ENCODE results near the gene PODXL2. TPM values are rescaled to one million over a fixed set of nuclear protein-coding genes. Genes with fewer than 3 reads are reported as not detected.

PODXL2 gene
- total RNA-seq, 1 experiment from 2014 or later, result 15.3 TPM

DNA sequence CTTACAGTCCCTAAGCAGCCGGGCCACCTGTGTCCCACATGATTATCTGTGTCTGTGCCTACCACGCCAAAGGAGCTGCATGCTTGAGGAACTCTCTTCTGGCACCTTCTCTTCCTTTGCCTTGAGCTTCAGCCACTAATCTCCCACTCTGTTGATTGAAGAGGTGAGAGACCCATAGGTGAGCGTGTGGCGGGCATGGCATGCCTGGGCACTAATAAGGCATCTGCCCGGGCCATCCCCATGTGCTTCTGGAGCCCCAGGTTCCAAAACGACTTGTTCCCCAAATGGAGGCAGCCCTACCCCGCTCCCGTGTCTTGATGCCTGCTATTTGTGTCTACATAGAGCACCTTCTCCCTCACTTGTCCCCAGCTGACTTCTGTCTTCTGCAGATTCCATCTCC is 17.7 kb upstream of the PODXL2 start:
- Histone ChIP-seq H3K27ac (ENCODE audit: low read length) (no peak overlapping the region), H3K4me1 (ENCODE audit: control insufficient read depth, insufficient read depth, low read length) (no peaks in the 10 kb centered on the region), H3K27me3 (ENCODE audit: control insufficient read depth, insufficient read depth, low read length) (no peaks in the 10 kb centered on the region), H3K9me3 (ENCODE audit: control insufficient read depth, insufficient read depth, low read depth, low read length) (no peaks in the 10 kb centered on the region), H3K36me3 (ENCODE audit: control insufficient read depth, insufficient read depth, low read length) (peaks cover 10% of the 10 kb centered on the region), H3K4me3 (ENCODE audit: low read depth in 2 of 2, low read length in 2 of 2) (no peak overlapping the region)
- POLR2A ChIA-PET, result interaction anchor here (0.6 kb wide), 1 partner anchor 71 kb away, joined by 3 read pairs; no protein-coding TSS in a partner anchor
- no TSS peak for BruUV-seq (replicated peaks)
- CTCF ChIA-PET, result interaction anchor here (0.6 kb wide), 1 partner anchor 243 kb away, joined by 3 read pairs; no protein-coding TSS in a partner anchor
- no peak for ATAC-seq
- DNase-seq (ENCODE audit: low read depth, low spot score), result no peak
- intact Hi-C loops (cut with micrococcal nuclease; ENCODE audit: unreplicated experiment) (no loop called here), in situ Hi-C loops (cut with HindIII; ENCODE audit: low pct_unique_long_range_greater_than_20kb, low sequenced_read_pairs) (no loop called here)
- TF ChIP-seq, protein P1, sequence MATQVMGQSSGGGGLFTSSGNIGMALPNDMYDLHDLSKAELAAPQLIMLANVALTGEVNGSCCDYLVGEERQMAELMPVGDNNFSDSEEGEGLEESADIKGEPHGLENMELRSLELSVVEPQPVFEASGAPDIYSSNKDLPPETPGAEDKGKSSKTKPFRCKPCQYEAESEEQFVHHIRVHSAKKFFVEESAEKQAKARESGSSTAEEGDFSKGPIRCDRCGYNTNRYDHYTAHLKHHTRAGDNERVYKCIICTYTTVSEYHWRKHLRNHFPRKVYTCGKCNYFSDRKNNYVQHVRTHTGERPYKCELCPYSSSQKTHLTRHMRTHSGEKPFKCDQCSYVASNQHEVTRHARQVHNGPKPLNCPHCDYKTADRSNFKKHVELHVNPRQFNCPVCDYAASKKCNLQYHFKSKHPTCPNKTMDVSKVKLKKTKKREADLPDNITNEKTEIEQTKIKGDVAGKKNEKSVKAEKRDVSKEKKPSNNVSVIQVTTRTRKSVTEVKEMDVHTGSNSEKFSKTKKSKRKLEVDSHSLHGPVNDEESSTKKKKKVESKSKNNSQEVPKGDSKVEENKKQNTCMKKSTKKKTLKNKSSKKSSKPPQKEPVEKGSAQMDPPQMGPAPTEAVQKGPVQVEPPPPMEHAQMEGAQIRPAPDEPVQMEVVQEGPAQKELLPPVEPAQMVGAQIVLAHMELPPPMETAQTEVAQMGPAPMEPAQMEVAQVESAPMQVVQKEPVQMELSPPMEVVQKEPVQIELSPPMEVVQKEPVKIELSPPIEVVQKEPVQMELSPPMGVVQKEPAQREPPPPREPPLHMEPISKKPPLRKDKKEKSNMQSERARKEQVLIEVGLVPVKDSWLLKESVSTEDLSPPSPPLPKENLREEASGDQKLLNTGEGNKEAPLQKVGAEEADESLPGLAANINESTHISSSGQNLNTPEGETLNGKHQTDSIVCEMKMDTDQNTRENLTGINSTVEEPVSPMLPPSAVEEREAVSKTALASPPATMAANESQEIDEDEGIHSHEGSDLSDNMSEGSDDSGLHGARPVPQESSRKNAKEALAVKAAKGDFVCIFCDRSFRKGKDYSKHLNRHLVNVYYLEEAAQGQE (IDR thresholded peaks at IDR 0.05; ENCODE audit: insufficient read depth in 1 of 2, low read depth in 2 of 2, low read length in 1 of 2), result no peak
- no peak for TF ChIP-seq CTCF (IDR thresholded peaks at IDR 0.05)
- no peak for TF ChIP-seq TCF7L2 (IDR thresholded peaks at IDR 0.05; ENCODE audit: low read depth, low read length)
- TF ChIP-seq POLR2AphosphoS5 (IDR thresholded peaks at IDR 0.05; ENCODE audit: low read depth, low read length), result no peak
- no peak for TF ChIP-seq SIN3A (IDR thresholded peaks at IDR 0.05; ENCODE audit: borderline replicate concordance, insufficient read depth, low read depth, low read length)

- H3K27ac ChIP-seq (ENCODE audit: low read length), result no peak overlapping the region
- in situ Hi-C loops (cut with HindIII; ENCODE audit: low pct_unique_long_range_greater_than_20kb, low sequenced_read_pairs), result no loop called here
- no peaks in the 10 kb centered on the region for H3K4me1 ChIP-seq (ENCODE audit: control insufficient read depth, insufficient read depth, low read length)
- H3K27me3 ChIP-seq (ENCODE audit: control insufficient read depth, insufficient read depth, low read length), result no peaks in the 10 kb centered on the region
- DNase-seq (ENCODE audit: low read depth, low spot score), result no peak
- no peaks in the 10 kb centered on the region for H3K9me3 ChIP-seq (ENCODE audit: control insufficient read depth, insufficient read depth, low read depth, low read length)
- no peak for TF ChIP-seq SIN3A (IDR thresholded peaks at IDR 0.05; ENCODE audit: borderline replicate concordance, insufficient read depth, low read depth, low read length)
- TF ChIP-seq CTCF (IDR thresholded peaks at IDR 0.05), result no peak
- TF ChIP-seq, protein P1 (IDR thresholded peaks at IDR 0.05; ENCODE audit: insufficient read depth in 1 of 2, low read depth in 2 of 2, low read length in 1 of 2), result no peak
- no peak for TF ChIP-seq TCF7L2 (IDR thresholded peaks at IDR 0.05; ENCODE audit: low read depth, low read length)
- no peak for TF ChIP-seq POLR2AphosphoS5 (IDR thresholded peaks at IDR 0.05; ENCODE audit: low read depth, low read length)
- no TSS peak for BruUV-seq (replicated peaks)
- CTCF ChIA-PET, result no interaction called here
- POLR2A ChIA-PET, result no interaction called here
- intact Hi-C loops (cut with micrococcal nuclease; ENCODE audit: unreplicated experiment), result no loop called here
- ATAC-seq, result no peak
- H3K36me3 ChIP-seq (ENCODE audit: control insufficient read depth, insufficient read depth, low read length), result peaks cover 9% of the 10 kb centered on the region
- H3K4me3 ChIP-seq (ENCODE audit: low read depth in 2 of 2, low read length in 2 of 2), result no peak overlapping the region
These were observed 16.0 kb upstream of the PODXL2 start for GRCh38 chr3:127612966-127613365.

Data from Panc1 (cell line).